IMR-90 (cell line): Measurements from ENCODE around the gene SRCAP. TPM values are rescaled to one million over a fixed set of nuclear protein-coding genes. Genes with fewer than 3 reads are reported as not detected.

Experiments
- ATAC-seq: fragments of 200-7000 bp; cut with Tn5 transposase; 2 replicates; pipeline ENCODE4 v1.9.1; 2020; ENCODE audit warnings: low read depth, mild to moderate bottlenecking, moderate library complexity
- BruUV-seq: library from RNA; stranded (reverse); fragments of 400-500 nt; replicated peaks from 2 replicates; lab custom pipeline; 2021; lab: Mats Ljungman, UMichigan
- CTCF ChIA-PET: fragments of 300-600 bp; formaldehyde crosslinking; extraction: SDS; loops from one replicate; lab custom pipeline; 2021; ENCODE audit warnings: antibody characterized with exemption; lab: Yijun Ruan, JAX
- POLR2A ChIA-PET: fragments of 300-600 bp; sonication (Branson Sonifier 250); formaldehyde crosslinking; loops from one replicate; lab custom pipeline; 2022; ENCODE audit warnings: antibody characterized with exemption; ENCODE audit not compliant: unreplicated experiment; lab: Charles Lee
- DNase-seq: peaks from one replicate; pipeline ENCODE4 v3.0.0; 2013
- H2AFZ ChIP-seq: replicated peaks from 2 replicates; pipeline ENCODE3; 2013; ENCODE audit warnings: low read length, mild to moderate bottlenecking; ENCODE audit not compliant: poor library complexity
- H2AK5ac ChIP-seq: 2 replicates; pipeline ENCODE4 v1.6.1; 2013; ENCODE audit warnings: low read depth, low read length, inconsistent platforms
- H2AK9ac ChIP-seq: replicated peaks from 2 replicates; pipeline ENCODE3; 2013; ENCODE audit warnings: mild to moderate bottlenecking, low read depth, low read length, moderate library complexity; ENCODE audit not compliant: poor library complexity
- H2BK120ac ChIP-seq: 2 replicates; pipeline ENCODE4 v1.6.1; 2013; ENCODE audit warnings: low read depth, low read length, inconsistent platforms
- H2BK15ac ChIP-seq: 3 replicates; pipeline ENCODE4 v1.6.1; 2013; ENCODE audit warnings: low read depth, low read length, inconsistent platforms
- H2BK20ac ChIP-seq: 2 replicates; pipeline ENCODE4 v1.6.1; 2013; ENCODE audit warnings: low read depth, mild to moderate bottlenecking, inconsistent platforms, low read length, moderate library complexity
- H2BK5ac ChIP-seq: 2 replicates; pipeline ENCODE4 v1.6.1; 2013; ENCODE audit warnings: mild to moderate bottlenecking, low read depth, low read length, inconsistent platforms; ENCODE audit not compliant: poor library complexity, severe bottlenecking
- H3K14ac ChIP-seq: replicated peaks from 2 replicates; pipeline ENCODE4 v1.6.1; 2013; ENCODE audit warnings: low read depth, low read length, inconsistent platforms
- H3K18ac ChIP-seq: 2 replicates; pipeline ENCODE4 v1.6.1; 2013; ENCODE audit warnings: low read depth, low read length, control low read depth
- H3K23ac ChIP-seq: 2 replicates; pipeline ENCODE4 v1.6.1; 2013; ENCODE audit warnings: low read depth, low read length, inconsistent platforms
- H3K27ac ChIP-seq: 2 replicates; pipeline ENCODE4 v1.5.1; 2013; ENCODE audit warnings: mild to moderate bottlenecking, control low read depth, low read length; ENCODE audit not compliant: insufficient read depth
- H3K27me3 ChIP-seq: 2 replicates; pipeline ENCODE4 v1.6.1; 2013; ENCODE audit warnings: low read length; ENCODE audit not compliant: control insufficient read depth, insufficient read depth
- H3K36me3 ChIP-seq: 2 replicates; pipeline ENCODE4 v1.6.1; 2013; ENCODE audit warnings: low read length, mixed read lengths; ENCODE audit not compliant: control insufficient read depth, insufficient read depth
- H3K4ac ChIP-seq: 2 replicates; pipeline ENCODE4 v1.6.1; 2013; ENCODE audit warnings: low read depth, low read length, inconsistent platforms
- H3K4me1 ChIP-seq: 2 replicates; pipeline ENCODE4 v1.6.1; 2013; ENCODE audit warnings: low read length, mixed read lengths; ENCODE audit not compliant: control insufficient read depth, insufficient read depth
- H3K4me2 ChIP-seq: 2 replicates; pipeline ENCODE4 v1.6.1; 2013; ENCODE audit warnings: low read depth, mild to moderate bottlenecking, control low read depth, low read length, moderate library complexity
- H3K4me3 ChIP-seq: 2 replicates; pipeline ENCODE4 v1.5.1; 2013; ENCODE audit warnings: low read depth, mild to moderate bottlenecking, control low read depth, low read length, moderate library complexity; ENCODE audit not compliant: insufficient read depth
- H3K56ac ChIP-seq: 2 replicates; pipeline ENCODE4 v1.6.1; 2013; ENCODE audit warnings: low read length, inconsistent platforms; ENCODE audit not compliant: insufficient read depth; ENCODE audit errors: extremely low read depth
- H3K79me1 ChIP-seq, 2 experiments: 2 replicates each; pipeline ENCODE4 v1.6.1; 2013; ENCODE audit warnings: low read length in 2 of 2, inconsistent platforms in 1 of 2, low read depth in 1 of 2
- H3K9ac ChIP-seq: 2 replicates; pipeline ENCODE4 v1.6.1; 2013; ENCODE audit warnings: low read depth, low read length, control low read depth
- H3K9me1 ChIP-seq: 2 replicates; pipeline ENCODE4 v1.6.1; 2013; ENCODE audit warnings: low read length, inconsistent platforms; ENCODE audit not compliant: insufficient read depth
- H3K9me3 ChIP-seq: 2 replicates; pipeline ENCODE4 v1.6.1; 2013; ENCODE audit warnings: low read length; ENCODE audit not compliant: control insufficient read depth, insufficient read depth
- H4K20me1 ChIP-seq: 2 replicates; pipeline ENCODE4 v1.6.1; 2013; ENCODE audit warnings: low read length, inconsistent platforms; ENCODE audit not compliant: insufficient read depth
- H4K5ac ChIP-seq: 2 replicates; pipeline ENCODE4 v1.6.1; 2013; ENCODE audit warnings: mild to moderate bottlenecking, low read depth, low read length, control low read depth
- H4K8ac ChIP-seq, 2 experiments: 2 replicates each; pipeline ENCODE4 v1.6.1; 2013; ENCODE audit warnings: low read depth in 2 of 2, low read length in 2 of 2, control low read depth in 1 of 2, inconsistent platforms in 1 of 2
- H4K91ac ChIP-seq: 2 replicates; pipeline ENCODE4 v1.6.1; 2013; ENCODE audit warnings: low read depth, low read length, inconsistent platforms; ENCODE audit not compliant: insufficient read depth
- BHLHE40 ChIP-seq: fragments of 150-350 bp; IDR thresholded peaks from 2 replicates; pipeline ENCODE4 v1.6.1; 2016; ENCODE audit warnings: mild to moderate bottlenecking, low read depth, low read length
- CHD1 ChIP-seq: IDR thresholded peaks from 2 replicates; pipeline ENCODE4 v1.6.1; 2012; ENCODE audit warnings: low read depth, low read length, improper control_type of control experiment
- CTCF ChIP-seq: conservative IDR thresholded peaks from 2 replicates; pipeline ENCODE4 v1.5.1; 2012; ENCODE audit warnings: mild to moderate bottlenecking, low read depth, low read length, improper control_type of control experiment
- ELK1 ChIP-seq: fragments of 150-350 bp; IDR thresholded peaks from 2 replicates; pipeline ENCODE4 v1.6.1; 2016; ENCODE audit warnings: low read depth, mild to moderate bottlenecking, low read length, moderate library complexity, borderline replicate concordance
- FOS ChIP-seq: fragments of 150-350 bp; IDR thresholded peaks from 2 replicates; pipeline ENCODE4 v1.6.1; 2016; ENCODE audit warnings: low read depth, low read length
- MAFK ChIP-seq: IDR thresholded peaks from 2 replicates; pipeline ENCODE4 v1.6.1; 2012; ENCODE audit warnings: low read depth, low read length, improper control_type of control experiment
- MAZ ChIP-seq: IDR thresholded peaks from 2 replicates; pipeline ENCODE4 v1.6.1; 2012; ENCODE audit warnings: low read depth, mild to moderate bottlenecking, low read length, improper control_type of control experiment, moderate library complexity, borderline replicate concordance
- MXI1 ChIP-seq: IDR thresholded peaks from 2 replicates; pipeline ENCODE4 v1.6.1; 2012; ENCODE audit warnings: low read depth, mild to moderate bottlenecking, low read length, moderate library complexity, borderline replicate concordance
- NFE2L2 ChIP-seq: fragments of 150-350 bp; IDR thresholded peaks from 2 replicates; pipeline ENCODE4 v1.6.1; 2016; ENCODE audit warnings: low read depth, mild to moderate bottlenecking, low read length
- POLR2A ChIP-seq: IDR thresholded peaks from 2 replicates; pipeline ENCODE4 v1.6.1; 2012; ENCODE audit warnings: mild to moderate bottlenecking, low read depth, low read length
- RAD21 ChIP-seq: IDR thresholded peaks from 2 replicates; pipeline ENCODE4 v1.6.1; 2012; ENCODE audit warnings: low read length, improper control_type of control experiment
- RCOR1 ChIP-seq: IDR thresholded peaks from 2 replicates; pipeline ENCODE4 v1.6.1; 2012; ENCODE audit warnings: mild to moderate bottlenecking, low read length, improper control_type of control experiment; ENCODE audit not compliant: insufficient replicate concordance
- RFX5 ChIP-seq: IDR thresholded peaks from 2 replicates; pipeline ENCODE4 v1.8.0; 2012; ENCODE audit warnings: low read depth, mild to moderate bottlenecking, low read length, moderate library complexity
- WGBS, 2 experiments: methylation state at CpG; one replicate each; pipeline versions ENCODE4 v1.1.5 to v1.1.7; 2013; ENCODE audit warnings: missing lambda C conversion rate in 2 of 2; ENCODE audit not compliant: insufficient read length in 1 of 2; ENCODE audit errors: extremely low coverage in 2 of 2; 5-methylcytosine and 5-hydroxymethylcytosine counted together
- dilution Hi-C: fragments of 300-500 bp; cut with HindIII; formaldehyde crosslinking; loops from one replicate; pipeline ENCODE4 v1.14.3; 2018; ENCODE audit warnings: low sequenced_read_pairs; ENCODE audit not compliant: unreplicated experiment
- in situ Hi-C: fragments of 300-500 bp; cut with MboI; formaldehyde crosslinking; loops from 3 replicates; pipeline ENCODE4 v1.14.3; 2019; ENCODE audit warnings: low sequenced_read_pairs, inconsistent platforms, mixed read lengths
- intact Hi-C: fragments of 100-400 bp; cut with micrococcal nuclease; formaldehyde crosslinking; loops from 2 replicates; pipeline ENCODE4 v1.10.0; 2022
- polyA plus RNA-seq, 3 experiments: library from polyadenylated mRNA; depleted of rRNA; stranded (reverse); fragments of >200 nt; gene quantifications; 2 replicates each; pipeline ENCODE4 v1.2.3, GENCODE V29; 2012; ENCODE audit warnings: low replicate concordance in 1 of 3
- total RNA-seq: library from RNA; depleted of rRNA; stranded (reverse); fragments of >200 nt; gene quantifications from 2 replicates; pipeline ENCODE4 v1.2.3, GENCODE V29; 2012

Gene SRCAP
- total and polyA plus RNA-seq, 2 of the 4 experiments (the other 2 are of a cell fraction): 4.5 to 8.2 TPM

- H2AK5ac ChIP-seq: peak overlapping the region; percentile 98
- in situ Hi-C loops (no loop called here), intact Hi-C loops (loop anchor here (5.0 kb wide), 1 partner anchor 224 kb away; the partner anchor contains the start of gene FBXL19), dilution Hi-C loops (no loop called here)
- ChIA-PET CTCF (interaction anchor here (1.0 kb wide), 1 partner anchor 116 kb away, joined by 3 read pairs; no protein-coding TSS in a partner anchor), POLR2A (no interaction called here)
- H2BK15ac ChIP-seq: peak overlapping the region; percentile 93; the same call in 1 of the 3 replicates
- peak overlapping the region; percentile 97 for H3K18ac ChIP-seq
- peak overlapping the region; percentile 99 for H3K9ac ChIP-seq
- BruUV-seq: no TSS peak
- peak overlapping the region; percentile 100 for H4K91ac ChIP-seq
- H3K79me1 ChIP-seq: peaks cover 8 to 35% of the 10 kb centered on the region in 2 experiments; a peak in 3 of 4 replicates
- peak; percentile 87 for TF ChIP-seq MAZ
- no peak for TF ChIP-seq RAD21
- no peak for TF ChIP-seq MAFK
- no peak for TF ChIP-seq FOS
- TF ChIP-seq BHLHE40: no peak; the same call in 1 of the 2 replicates
- no peak for TF ChIP-seq RFX5
- 0 out of 2 replicates have a peak, but pooled peaks have one; percentile 14 for TF ChIP-seq MXI1
- TF ChIP-seq POLR2A: peak; percentile 95
- TF ChIP-seq CHD1: peak; percentile 90; the same call in 1 of the 2 replicates
- no peak for TF ChIP-seq RCOR1
- no peak for TF ChIP-seq ELK1
- no peak for TF ChIP-seq CTCF
- TF ChIP-seq NFE2L2: no peak
- peak; percentile 87 for DNase-seq
- H2AFZ ChIP-seq: peak overlapping the region; percentile 100
- peak overlapping the region; percentile 85 for H3K4me3 ChIP-seq
- peak overlapping the region; percentile 97 for H2BK120ac ChIP-seq
- ATAC-seq: peak; percentile 83
- WGBS, 2 experiments: 0% methylated on average over 20 of the region's 76 CpGs; no CpG with 5 or more reads in 1 of the 2 experiments
- H3K27ac ChIP-seq: peak overlapping the region; percentile 99
- H3K23ac ChIP-seq: peak overlapping the region; percentile 98
- no peaks in the 10 kb centered on the region for H3K9me3 ChIP-seq
- H2AK9ac ChIP-seq: peak overlapping the region; percentile 100
- H3K9me1 ChIP-seq: peaks cover 7% of the 10 kb centered on the region
- H3K4ac ChIP-seq: peak overlapping the region; percentile 99
- peak overlapping the region; percentile 88 to 100 for H4K8ac ChIP-seq
- no peaks in the 10 kb centered on the region for H3K27me3 ChIP-seq
- H3K14ac ChIP-seq: peak overlapping the region; percentile 99
- peaks cover 18% of the 10 kb centered on the region for H4K20me1 ChIP-seq
- peak overlapping the region; percentile 99 for H3K56ac ChIP-seq
- peak overlapping the region; percentile 100 for H2BK5ac ChIP-seq
- H3K4me1 ChIP-seq: peaks cover 8% of the 10 kb centered on the region
- H2BK20ac ChIP-seq: no peak overlapping the region
- peaks cover 19% of the 10 kb centered on the region for H3K36me3 ChIP-seq
- H3K4me2 ChIP-seq: peak overlapping the region; percentile 70
- H4K5ac ChIP-seq: peak overlapping the region; percentile 99
These were observed 694 bp upstream of the SRCAP start for GRCh38 chr16:30698139-30698815.
